Muscle layer of colon (tissue), 2 donors: ENCODE data around the gene POR.

Source experiments
- H3K27ac ChIP-seq: one replicate; pipeline ENCODE4 v1.7.0; 2013; ENCODE audit warnings: low read depth, mild to moderate bottlenecking, low read length, moderate library complexity
- H3K27me3 ChIP-seq, 2 donors: one replicate each; pipeline ENCODE4 v1.7.0; 2013; ENCODE audit warnings: low read length in 2 of 2, mild to moderate bottlenecking in 2 of 2; ENCODE audit not compliant: insufficient read depth in 2 of 2, control insufficient read depth in 1 of 2
- H3K36me3 ChIP-seq: one replicate; pipeline ENCODE4 v1.7.0; 2013; ENCODE audit warnings: mild to moderate bottlenecking, low read length; ENCODE audit not compliant: insufficient read depth
- H3K4me1 ChIP-seq: one replicate; pipeline ENCODE4 v1.7.0; 2013; ENCODE audit warnings: mild to moderate bottlenecking, low read length; ENCODE audit not compliant: insufficient read depth
- H3K4me3 ChIP-seq, 2 donors: one replicate each; pipeline ENCODE4 v1.7.0; 2013; ENCODE audit warnings: low read length in 2 of 2, low read depth in 1 of 2, mild to moderate bottlenecking in 1 of 2, moderate library complexity in 1 of 2
- H3K9ac ChIP-seq: one replicate; pipeline ENCODE4 v1.7.0; 2013; ENCODE audit warnings: low read length
- H3K9me3 ChIP-seq: one replicate; pipeline ENCODE4 v1.7.0; 2013; ENCODE audit warnings: mild to moderate bottlenecking, low read length
- donor health status: abdominal sarcoma.
- donor health status: Adenocarcinoma of cecum.

Gene POR

DNA sequence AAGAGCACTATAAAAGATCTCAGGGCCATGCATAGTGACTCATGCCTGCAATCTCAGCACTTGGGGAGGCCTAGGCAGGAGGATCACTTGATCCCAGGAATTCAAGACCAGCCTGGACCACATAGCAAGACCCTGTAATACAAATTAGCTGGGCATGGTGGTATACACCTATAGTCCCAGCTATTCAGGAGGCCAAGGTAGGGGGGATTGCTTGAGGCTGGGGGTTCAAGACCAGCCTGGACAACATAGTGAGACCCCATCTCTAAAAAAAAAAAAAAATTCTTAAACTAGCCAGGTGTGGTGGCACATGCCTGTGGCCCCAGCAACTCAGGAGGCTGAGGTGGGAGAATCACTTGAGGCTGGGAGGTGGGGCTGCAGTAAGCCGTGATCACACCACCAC lies 117.0 kb downstream of the POR start:
- H3K27ac ChIP-seq = no peak overlapping the region
- H3K36me3 ChIP-seq = no peaks in the 10 kb centered on the region
- H3K9ac ChIP-seq = no peak overlapping the region
- H3K4me1 ChIP-seq = no peaks in the 10 kb centered on the region
- no peak overlapping the region for H3K4me3 ChIP-seq
- H3K27me3 ChIP-seq = no peaks in the 10 kb centered on the region
- H3K9me3 ChIP-seq = no peaks in the 10 kb centered on the region
